Osteocyte (in vitro differentiated cells): Measurements from ENCODE around the gene XRCC4. TPM values are rescaled to one million over a fixed set of nuclear protein-coding genes. Genes with fewer than 3 reads are reported as not detected.

Experiments
- DNase-seq: peaks from one replicate; pipeline ENCODE4 v3.0.0; 2021; ENCODE audit warnings: mixed read lengths; ENCODE audit not compliant: unreplicated experiment; ENCODE audit errors: extremely low spot score
- H3K27ac Mint-ChIP-seq: one replicate; pipeline ENCODE4 v1.8.0; 2021; ENCODE audit warnings: mild to moderate bottlenecking, mixed read lengths; ENCODE audit not compliant: unreplicated experiment
- H3K27me3 Mint-ChIP-seq: one replicate; pipeline ENCODE4 v1.8.0; 2021; ENCODE audit warnings: mixed read lengths; ENCODE audit not compliant: unreplicated experiment
- H3K36me3 Mint-ChIP-seq: one replicate; pipeline ENCODE4 v1.8.0; 2021; ENCODE audit warnings: mixed read lengths; ENCODE audit not compliant: unreplicated experiment
- H3K4me1 Mint-ChIP-seq: one replicate; pipeline ENCODE4 v1.8.0; 2021; ENCODE audit warnings: mixed read lengths; ENCODE audit not compliant: unreplicated experiment
- H3K4me3 Mint-ChIP-seq: one replicate; pipeline ENCODE4 v1.8.0; 2021; ENCODE audit warnings: mild to moderate bottlenecking, moderate library complexity, mixed read lengths; ENCODE audit not compliant: unreplicated experiment
- H3K9me3 Mint-ChIP-seq: one replicate; pipeline ENCODE4 v1.8.0; 2021; ENCODE audit warnings: mixed read lengths; ENCODE audit not compliant: unreplicated experiment
- CTCF ChIP-seq: fragments of 200-600 bp; sonication (generic); IDR thresholded peaks from 2 replicates; pipeline ENCODE4 v1.5.0; 2021; ENCODE audit warnings: antibody characterized with exemption, mild to moderate bottlenecking, moderate library complexity
- total RNA-seq: library from RNA; stranded (reverse); gene quantifications from 2 replicates; pipeline ENCODE4 v1.2.1, GENCODE V29; 2021

Gene XRCC4
- total RNA-seq, 1 donor from 2014 or later = 4.2 TPM

GRCh38 chr5:83331842-83332241, 254.5 kb downstream of the XRCC4 start:
- Mint-ChIP-seq H3K36me3 (no peaks in the 10 kb centered on the region), H3K4me1 (no peaks in the 10 kb centered on the region), H3K4me3 (no peak overlapping the region), H3K27ac (no peak overlapping the region), H3K9me3 (no peaks in the 10 kb centered on the region), H3K27me3 (no peaks in the 10 kb centered on the region)
- TF ChIP-seq CTCF = no peak
- DNase-seq = no peak

- H3K27me3 Mint-ChIP-seq = no peaks in the 10 kb centered on the region
- DNase-seq = no peak
- H3K36me3 Mint-ChIP-seq = no peaks in the 10 kb centered on the region
- TF ChIP-seq CTCF = no peak
- H3K9me3 Mint-ChIP-seq = no peaks in the 10 kb centered on the region
- H3K4me3 Mint-ChIP-seq = no peak overlapping the region
- no peak overlapping the region for H3K27ac Mint-ChIP-seq
- no peaks in the 10 kb centered on the region for H3K4me1 Mint-ChIP-seq
These were observed 260.2 kb downstream of the XRCC4 start for GRCh38 chr5:83337453-83338035.

GRCh38 chr5:83340511-83340918, 263.2 kb downstream of the XRCC4 start:
- Mint-ChIP-seq H3K4me1 (no peaks in the 10 kb centered on the region), H3K27me3 (no peaks in the 10 kb centered on the region), H3K9me3 (no peaks in the 10 kb centered on the region), H3K27ac (no peak overlapping the region), H3K36me3 (no peaks in the 10 kb centered on the region), H3K4me3 (no peak overlapping the region)
- DNase-seq = no peak
- no peak for TF ChIP-seq CTCF

DNA sequence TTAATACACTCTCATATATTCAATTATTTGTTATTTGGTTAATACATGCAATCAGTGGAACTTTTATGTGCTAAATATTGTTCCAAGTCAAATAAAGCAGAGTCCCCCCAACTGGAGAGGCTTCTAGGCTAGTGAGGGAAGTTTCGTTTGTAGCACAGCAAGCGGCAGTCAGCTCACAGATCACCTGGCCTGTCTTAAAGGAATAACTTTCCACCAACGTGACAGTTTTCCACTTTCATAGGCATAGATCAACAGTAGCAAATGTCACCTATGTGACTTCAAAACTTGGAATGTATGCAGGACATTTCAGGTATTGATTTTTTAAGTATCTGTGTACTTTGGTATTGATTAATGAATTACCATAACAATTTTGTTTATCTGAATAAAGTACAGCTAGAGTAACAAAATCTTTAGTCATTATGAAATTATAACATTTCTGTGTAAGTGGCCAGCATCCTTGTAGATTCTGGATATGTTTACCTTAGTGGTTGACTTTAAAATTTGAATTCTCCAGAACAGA, 264.5 kb downstream of the XRCC4 start:
- H3K4me1 Mint-ChIP-seq = no peaks in the 10 kb centered on the region
- no peak for TF ChIP-seq CTCF
- no peak overlapping the region for H3K4me3 Mint-ChIP-seq
- H3K27ac Mint-ChIP-seq = no peak overlapping the region
- no peaks in the 10 kb centered on the region for H3K9me3 Mint-ChIP-seq
- H3K36me3 Mint-ChIP-seq = no peaks in the 10 kb centered on the region
- H3K27me3 Mint-ChIP-seq = no peaks in the 10 kb centered on the region
- DNase-seq = no peak

DNA sequence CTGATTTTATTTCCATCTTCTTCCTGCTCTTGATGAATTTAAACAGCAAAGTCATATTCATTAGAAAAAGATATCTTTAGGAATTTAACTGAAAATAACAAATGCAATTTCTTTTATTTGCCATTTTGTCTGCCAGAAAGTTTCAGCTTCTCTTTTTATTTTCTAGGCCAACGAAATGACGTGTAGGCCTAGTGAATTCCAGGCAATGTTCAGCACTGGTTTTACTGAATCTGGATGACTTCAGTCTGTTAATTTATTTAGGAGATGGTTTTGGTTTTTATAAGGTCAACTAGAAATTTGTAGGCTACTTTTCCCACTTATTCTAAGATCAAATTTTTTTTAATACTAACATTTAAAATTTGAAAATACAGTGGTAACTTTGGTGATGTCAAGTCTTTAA, 265.1 kb downstream of the XRCC4 start:
- H3K36me3 Mint-ChIP-seq = peaks cover 4% of the 10 kb centered on the region
- no peaks in the 10 kb centered on the region for H3K4me1 Mint-ChIP-seq
- H3K9me3 Mint-ChIP-seq = peaks cover 6% of the 10 kb centered on the region
- DNase-seq = no peak
- no peak overlapping the region for H3K4me3 Mint-ChIP-seq
- H3K27me3 Mint-ChIP-seq = no peaks in the 10 kb centered on the region
- H3K27ac Mint-ChIP-seq = no peak overlapping the region
- TF ChIP-seq CTCF = no peak
